ENCODE results near the gene UTP18.
"Not testable (repeated sequence)": the region's sequence is repeated elsewhere in the genome, so short reads cannot be mapped to it uniquely, and the experiment has no call there.

The UTP18 gene

DNA sequence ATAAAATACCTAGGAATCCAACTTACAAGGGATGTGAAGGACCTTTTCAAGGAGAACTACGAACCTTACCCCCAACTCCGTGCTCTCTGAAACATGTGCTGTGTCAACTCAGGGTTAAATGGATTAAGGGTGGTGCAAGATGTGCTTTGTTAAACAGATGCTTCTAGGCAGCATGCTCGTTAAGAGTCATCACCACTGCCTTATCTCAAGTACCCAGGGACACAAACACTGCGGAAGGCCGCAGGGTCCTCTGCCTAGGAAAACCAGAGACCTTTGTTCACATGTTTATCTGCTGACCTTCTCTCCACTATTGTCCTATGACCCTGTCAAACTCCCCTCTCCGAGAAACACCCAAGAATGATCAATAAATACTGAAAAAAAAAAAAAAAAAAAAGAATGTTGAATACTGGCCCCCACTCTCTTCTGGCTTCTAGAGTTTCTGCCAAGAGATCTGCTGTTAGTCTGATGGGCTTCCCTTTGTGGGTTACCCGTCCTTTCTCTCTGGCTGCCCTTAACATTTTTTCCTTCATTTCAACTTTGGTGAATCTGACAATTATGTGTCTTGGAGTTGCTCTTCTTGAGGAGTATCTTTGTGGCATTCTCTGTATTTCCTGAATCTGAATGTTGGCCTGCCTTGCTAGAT, 70.6 kb downstream of the UTP18 start:
- not testable (repeated sequence) for DNase-seq (ENCODE audit: low read depth in 2 of 2)

- DNase-seq (ENCODE audit: low read depth in 2 of 2): no peak
Observed at GRCh38 chr17:51335006-51335590, 74.8 kb downstream of the UTP18 start.

GRCh38 chr17:51335883-51336822, 75.8 kb downstream of the UTP18 start:
- no peak for DNase-seq (ENCODE audit: low read depth in 2 of 2)

- no peak for DNase-seq (ENCODE audit: low read depth in 2 of 2)
Observed at GRCh38 chr17:51341457-51341856, 81.1 kb downstream of the UTP18 start.

DNA sequence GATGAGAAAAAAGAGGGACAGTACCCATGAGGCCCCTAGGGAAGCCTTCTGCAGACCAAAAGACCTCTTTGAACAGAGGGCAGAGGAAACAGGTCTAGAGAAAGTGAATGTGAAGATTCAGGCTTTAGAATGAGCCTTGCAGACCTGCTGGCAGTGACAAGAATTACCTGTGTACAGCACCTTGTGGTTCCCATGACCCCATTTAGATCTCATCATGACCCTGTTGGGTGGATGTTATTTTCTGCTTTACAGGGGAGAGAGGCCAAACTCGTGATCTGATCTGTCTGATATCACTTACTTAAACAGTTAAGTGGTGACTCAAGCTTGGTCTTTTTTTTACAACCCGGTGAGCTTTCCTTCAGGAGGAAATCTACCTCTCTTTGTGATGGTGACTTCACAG, 81.9 kb downstream of the UTP18 start:
- no peak for DNase-seq (ENCODE audit: low read depth in 2 of 2)

- no peak for DNase-seq (ENCODE audit: low read depth in 2 of 2)
Observed at GRCh38 chr17:51344532-51344931, 84.2 kb downstream of the UTP18 start.

DNA sequence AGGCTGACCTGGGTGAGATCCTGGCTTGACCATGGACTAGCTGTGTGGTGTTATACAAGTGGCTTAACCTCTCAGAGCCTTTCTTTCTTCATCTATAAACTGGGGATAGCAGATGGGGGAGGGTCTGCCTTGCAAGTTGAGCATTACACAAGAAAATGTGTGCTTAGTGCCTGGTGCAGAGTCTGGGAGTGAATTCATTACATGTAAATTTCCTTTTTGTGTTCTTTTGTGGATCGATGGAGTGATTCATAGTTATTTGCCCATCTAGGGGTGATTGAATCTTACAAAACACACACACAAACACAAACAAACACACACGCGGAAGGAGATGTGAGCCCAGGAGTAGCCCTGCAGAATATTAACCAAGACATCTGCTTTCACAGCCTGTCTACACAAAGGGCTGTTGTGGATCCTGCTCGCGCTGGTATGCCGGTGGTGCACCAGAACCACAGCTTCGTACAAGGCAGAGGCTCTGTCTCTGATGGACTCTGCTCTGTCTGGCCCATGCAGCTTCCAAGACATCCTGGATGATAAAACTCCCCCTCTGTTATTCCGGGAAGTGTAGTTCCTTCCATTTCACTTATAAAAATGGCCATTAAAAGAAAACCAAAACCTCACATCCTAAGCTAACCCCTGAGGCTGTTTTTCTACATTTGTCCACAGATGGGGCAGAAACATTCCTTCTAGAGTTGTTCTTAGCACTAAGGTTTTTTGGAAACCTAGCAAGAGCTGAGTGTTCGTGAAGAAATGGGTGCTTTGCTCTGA, 86.1 kb downstream of the UTP18 start:
- no peak for DNase-seq (ENCODE audit: low read depth in 2 of 2)

All from fibroblast of skin of left biceps (primary cell).